ENCODE data around the gene JAK2. TPM values are rescaled to one million over a fixed set of nuclear protein-coding genes. Genes with fewer than 3 reads are reported as not detected.
A peak's percentile ranks its signal among the peaks of the same experiment; 100 is the strongest.

JAK2 gene
- total and polyA plus RNA-seq, 9 of the 15 experiments (the other 6 are each of a cell fraction or from before 2014, with no cell fraction given) = 4.7 to 23.4 (median 15.3) TPM

GRCh38 chr9:4937446-4937845, 47.6 kb upstream of the JAK2 start:
- peak; percentile 58 for TF ChIP-seq ARID1B (IDR thresholded peaks at IDR 0.05)
- TF ChIP-seq MEIS2 (IDR thresholded peaks at IDR 0.05; ENCODE audit: partially characterized antibody) = peak; percentile 76
- TF ChIP-seq KDM1A (IDR thresholded peaks at IDR 0.05) = peak in 1 of 2 experiments; percentile 42; a peak in 2 of 4 replicates
- TF ChIP-seq, protein P1, sequence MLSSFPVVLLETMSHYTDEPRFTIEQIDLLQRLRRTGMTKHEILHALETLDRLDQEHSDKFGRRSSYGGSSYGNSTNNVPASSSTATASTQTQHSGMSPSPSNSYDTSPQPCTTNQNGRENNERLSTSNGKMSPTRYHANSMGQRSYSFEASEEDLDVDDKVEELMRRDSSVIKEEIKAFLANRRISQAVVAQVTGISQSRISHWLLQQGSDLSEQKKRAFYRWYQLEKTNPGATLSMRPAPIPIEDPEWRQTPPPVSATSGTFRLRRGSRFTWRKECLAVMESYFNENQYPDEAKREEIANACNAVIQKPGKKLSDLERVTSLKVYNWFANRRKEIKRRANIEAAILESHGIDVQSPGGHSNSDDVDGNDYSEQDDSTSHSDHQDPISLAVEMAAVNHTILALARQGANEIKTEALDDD (IDR thresholded peaks at IDR 0.05) = peak; percentile 88
- peak; percentile 47; the same call in 1 of the 2 replicates for TF ChIP-seq PKNOX1 (IDR thresholded peaks at IDR 0.05)
- no peak for TF ChIP-seq ZNF766 (CRISPR knock-in tag; conservative IDR thresholded peaks at IDR 0.05)
- 0 out of 2 replicates have a peak, but pooled peaks have one; percentile 17 for TF ChIP-seq VEZF1 (CRISPR knock-in tag; IDR thresholded peaks at IDR 0.05)
- peak; percentile 21; the same call in 1 of the 2 replicates for TF ChIP-seq DPF2 (IDR thresholded peaks at IDR 0.05)
- TF ChIP-seq PHB2 (IDR thresholded peaks at IDR 0.05; ENCODE audit: low read depth) = no peak
- TF ChIP-seq, protein P2, sequence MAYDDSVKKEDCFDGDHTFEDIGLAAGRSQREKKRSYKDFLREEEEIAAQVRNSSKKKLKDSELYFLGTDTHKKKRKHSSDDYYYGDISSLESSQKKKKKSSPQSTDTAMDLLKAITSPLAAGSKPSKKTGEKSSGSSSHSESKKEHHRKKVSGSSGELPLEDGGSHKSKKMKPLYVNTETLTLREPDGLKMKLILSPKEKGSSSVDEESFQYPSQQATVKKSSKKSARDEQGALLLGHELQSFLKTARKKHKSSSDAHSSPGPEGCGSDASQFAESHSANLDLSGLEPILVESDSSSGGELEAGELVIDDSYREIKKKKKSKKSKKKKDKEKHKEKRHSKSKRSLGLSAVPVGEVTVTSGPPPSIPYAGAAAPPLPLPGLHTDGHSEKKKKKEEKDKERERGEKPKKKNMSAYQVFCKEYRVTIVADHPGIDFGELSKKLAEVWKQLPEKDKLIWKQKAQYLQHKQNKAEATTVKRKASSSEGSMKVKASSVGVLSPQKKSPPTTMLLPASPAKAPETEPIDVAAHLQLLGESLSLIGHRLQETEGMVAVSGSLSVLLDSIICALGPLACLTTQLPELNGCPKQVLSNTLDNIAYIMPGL (CRISPR knock-in tag; IDR thresholded peaks at IDR 0.05) = no peak
- peak; percentile 43; the same call in 1 of the 2 replicates for TF ChIP-seq SMARCE1 (IDR thresholded peaks at IDR 0.05)
- TF ChIP-seq FOXA3 (CRISPR knock-in tag; conservative IDR thresholded peaks at IDR 0.05 in 1 of 2, IDR thresholded peaks at IDR 0.05 in 1 of 2) = peak in 1 of 2 experiments; percentile 81; a peak in 2 of 4 replicates
- peak; percentile 29; the same call in 1 of the 2 replicates for TF ChIP-seq SOX6 (IDR thresholded peaks at IDR 0.05)
- peak; percentile 52; the same call in 1 of the 2 replicates for TF ChIP-seq CBFA2T3 (IDR thresholded peaks at IDR 0.05)
- POLR2A ChIA-PET = interaction anchor here (0.6 kb wide), 1 partner anchor 36 kb away, joined by 3 read pairs; no protein-coding TSS in a partner anchor
- H3K9me3 ChIP-seq (replicated peaks; ENCODE audit: control insufficient read depth, insufficient read depth, low read depth, low read length) = no peaks in the 10 kb centered on the region
- ATAC-seq (peak; percentile 33; the same call in 1 of the 3 replicates), FAIRE-seq (no peak), DNase-seq (ENCODE audit: extremely low read depth in 1 of 4, low spot score in 3 of 4) (no peak)
- H4K20me1 ChIP-seq (replicated peaks; ENCODE audit: control insufficient read depth, insufficient read depth, low read length) = no peaks in the 10 kb centered on the region
- no peaks in the 10 kb centered on the region for H3K79me2 ChIP-seq (ENCODE audit: control insufficient read depth, insufficient read depth, low read length)
- no peaks in the 10 kb centered on the region for H3K9me1 ChIP-seq (ENCODE audit: control insufficient read depth, insufficient read depth, low read length)
- WGBS (ENCODE audit: insufficient coverage, low coverage, missing lambda C conversion rate) = 0% methylated on average over 1 of the region's 1 CpG
- H3K36me3 ChIP-seq (ENCODE audit: control insufficient read depth, insufficient read depth, low read length) = no peaks in the 10 kb centered on the region
- no peak overlapping the region for H3K9ac ChIP-seq (ENCODE audit: insufficient read depth in 1 of 2, low read depth in 2 of 2, low read length in 2 of 2)
- no peak overlapping the region for H3K27ac ChIP-seq (ENCODE audit: extremely low read depth, low read depth, low read length)
- H3K4me2 ChIP-seq (ENCODE audit: insufficient read depth, low read length) = no peak overlapping the region
- peaks cover 3 to 25% of the 10 kb centered on the region in 2 experiments; a peak in 3 of 5 replicates for H3K4me1 ChIP-seq (replicated peaks in 1 of 2; ENCODE audit: control insufficient read depth in 2 of 2, insufficient read depth in 2 of 2, low read length in 2 of 2)
- H2AFZ ChIP-seq (ENCODE audit: low read depth, low read length) = no peak overlapping the region
- BruUV-seq (replicated peaks) = no TSS peak
- CTCF ChIA-PET (ENCODE audit: low intra/inter-chr PET ratio) = no interaction called here
- intact Hi-C loops (cut with micrococcal nuclease) (no loop called here), in situ Hi-C loops (cut with MboI) (no loop called here)
- H3K4me3 ChIP-seq = no peak overlapping the region
- H3K27me3 ChIP-seq (ENCODE audit: control insufficient read depth in 2 of 2, insufficient read depth in 2 of 2, low read length in 2 of 2) = no peaks in the 10 kb centered on the region
